ENCODE results near the gene SNF8. TPM values are rescaled to one million over a fixed set of nuclear protein-coding genes. Genes with fewer than 3 reads are reported as not detected.
A peak's percentile ranks its signal among the peaks of the same experiment; 100 is the strongest.

SNF8 gene
- total and polyA plus RNA-seq, 2 donors (not counting 1 experiment from before 2014, with no cell fraction given), result 84.2 to 109 TPM

DNA sequence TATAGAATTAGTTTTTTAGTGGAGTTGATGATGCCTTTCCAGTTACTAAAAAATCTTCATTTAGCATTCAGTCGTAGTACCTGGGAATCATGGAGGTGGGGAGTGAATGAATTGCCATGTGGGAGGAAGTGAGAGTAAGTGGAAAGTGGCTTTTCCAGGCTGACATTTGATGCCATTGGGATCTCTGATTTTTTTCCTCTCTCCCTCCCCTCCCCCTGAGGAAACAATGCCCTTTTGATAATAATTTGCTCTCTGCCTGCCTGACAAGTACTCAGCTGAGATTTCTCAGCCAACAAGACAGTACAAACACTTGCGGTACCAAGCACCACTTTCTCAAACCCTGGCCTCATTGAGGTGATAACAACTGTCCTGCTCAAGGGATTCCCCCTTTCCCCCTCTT is 34.3 kb downstream of the SNF8 start:
- Histone ChIP-seq H3K27ac (ENCODE audit: insufficient read depth, low read length) (no peak overlapping the region), H4K20me1 (ENCODE audit: control insufficient read depth, extremely low read depth, insufficient read depth, low read length) (peaks cover 2% of the 10 kb centered on the region), H3K4me1 (ENCODE audit: control insufficient read depth, extremely low read depth, insufficient read depth, low read length) (peaks cover 11% of the 10 kb centered on the region), H3K27me3 (ENCODE audit: control insufficient read depth, insufficient read depth, low read length) (no peaks in the 10 kb centered on the region), H3K36me3 (ENCODE audit: control insufficient read depth, insufficient read depth, low read length) (peaks cover 7% of the 10 kb centered on the region), H3K4me2 (ENCODE audit: extremely low read depth, insufficient read depth, low read length) (peak overlapping the region; percentile 87), H2AFZ (ENCODE audit: low read length) (no peak overlapping the region), H3K9me3 (ENCODE audit: control insufficient read depth, insufficient read depth, low read depth, low read length) (no peaks in the 10 kb centered on the region), H3K9ac (ENCODE audit: insufficient read depth, low read length) (no peak overlapping the region), H3K79me2 (ENCODE audit: control insufficient read depth, insufficient read depth, low read length) (peaks cover 62% of the 10 kb centered on the region), H3K4me3 (replicated peaks in 1 of 4; ENCODE audit: control extremely low read depth in 1 of 4, insufficient read depth in 1 of 4, low read depth in 3 of 4, low read length in 4 of 4) (peak overlapping the region in 3 of 4 experiments; percentile 14 to 94 (median 79))
- TF ChIP-seq, protein P1, sequence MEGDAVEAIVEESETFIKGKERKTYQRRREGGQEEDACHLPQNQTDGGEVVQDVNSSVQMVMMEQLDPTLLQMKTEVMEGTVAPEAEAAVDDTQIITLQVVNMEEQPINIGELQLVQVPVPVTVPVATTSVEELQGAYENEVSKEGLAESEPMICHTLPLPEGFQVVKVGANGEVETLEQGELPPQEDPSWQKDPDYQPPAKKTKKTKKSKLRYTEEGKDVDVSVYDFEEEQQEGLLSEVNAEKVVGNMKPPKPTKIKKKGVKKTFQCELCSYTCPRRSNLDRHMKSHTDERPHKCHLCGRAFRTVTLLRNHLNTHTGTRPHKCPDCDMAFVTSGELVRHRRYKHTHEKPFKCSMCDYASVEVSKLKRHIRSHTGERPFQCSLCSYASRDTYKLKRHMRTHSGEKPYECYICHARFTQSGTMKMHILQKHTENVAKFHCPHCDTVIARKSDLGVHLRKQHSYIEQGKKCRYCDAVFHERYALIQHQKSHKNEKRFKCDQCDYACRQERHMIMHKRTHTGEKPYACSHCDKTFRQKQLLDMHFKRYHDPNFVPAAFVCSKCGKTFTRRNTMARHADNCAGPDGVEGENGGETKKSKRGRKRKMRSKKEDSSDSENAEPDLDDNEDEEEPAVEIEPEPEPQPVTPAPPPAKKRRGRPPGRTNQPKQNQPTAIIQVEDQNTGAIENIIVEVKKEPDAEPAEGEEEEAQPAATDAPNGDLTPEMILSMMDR (conservative IDR thresholded peaks at IDR 0.05 in 1 of 2, IDR thresholded peaks at IDR 0.05 in 1 of 2; ENCODE audit: low read depth in 1 of 2, low read length in 2 of 2), result no peak
- no peak for DNase-seq (ENCODE audit: low read depth in 2 of 2)

DNA sequence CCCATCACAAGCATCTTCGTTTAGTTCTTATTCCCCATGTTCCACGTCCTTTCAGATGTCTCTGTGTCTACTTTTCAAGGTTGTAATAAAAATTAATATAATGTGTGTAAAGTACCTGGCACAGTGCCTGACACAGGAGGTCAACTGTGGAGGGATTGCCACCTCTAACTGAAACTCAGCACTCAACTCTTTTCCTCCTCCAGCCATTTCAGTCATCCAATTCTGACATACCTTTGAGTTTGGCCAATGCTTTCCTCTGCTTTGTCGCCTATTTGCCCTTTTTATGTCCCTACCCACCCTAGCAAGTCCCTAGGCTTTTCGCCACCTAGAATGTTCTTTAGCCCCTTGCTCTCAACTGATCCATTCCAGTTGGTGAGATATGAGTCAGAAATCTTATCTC is 34.9 kb downstream of the SNF8 start:
- H4K20me1 ChIP-seq (ENCODE audit: control insufficient read depth, extremely low read depth, insufficient read depth, low read length), result peaks cover 2% of the 10 kb centered on the region
- H3K27me3 ChIP-seq (ENCODE audit: control insufficient read depth, insufficient read depth, low read length), result no peaks in the 10 kb centered on the region
- peaks cover 7% of the 10 kb centered on the region for H3K36me3 ChIP-seq (ENCODE audit: control insufficient read depth, insufficient read depth, low read length)
- no peak for DNase-seq (ENCODE audit: low read depth in 2 of 2)
- H3K9me3 ChIP-seq (ENCODE audit: control insufficient read depth, insufficient read depth, low read depth, low read length), result no peaks in the 10 kb centered on the region
- TF ChIP-seq, protein P1 (conservative IDR thresholded peaks at IDR 0.05 in 1 of 2, IDR thresholded peaks at IDR 0.05 in 1 of 2; ENCODE audit: low read depth in 1 of 2, low read length in 2 of 2), result no peak
- no peak for TF ChIP-seq EZH2 (IDR thresholded peaks at IDR 0.05; ENCODE audit: low read length, missing control alignments)
- peak overlapping the region; percentile 87 for H3K4me2 ChIP-seq (ENCODE audit: extremely low read depth, insufficient read depth, low read length)
- H3K79me2 ChIP-seq (ENCODE audit: control insufficient read depth, insufficient read depth, low read length), result peaks cover 56% of the 10 kb centered on the region
- H3K9ac ChIP-seq (ENCODE audit: insufficient read depth, low read length), result no peak overlapping the region
- H3K4me3 ChIP-seq (replicated peaks in 1 of 4; ENCODE audit: control extremely low read depth in 1 of 4, insufficient read depth in 1 of 4, low read depth in 3 of 4, low read length in 4 of 4), result peak overlapping the region; percentile 79 to 94 (median 88)
- H2AFZ ChIP-seq (ENCODE audit: low read length), result no peak overlapping the region
- H3K27ac ChIP-seq (ENCODE audit: insufficient read depth, low read length), result peak overlapping the region; percentile 61
- H3K4me1 ChIP-seq (ENCODE audit: control insufficient read depth, extremely low read depth, insufficient read depth, low read length), result peaks cover 8% of the 10 kb centered on the region

DNA sequence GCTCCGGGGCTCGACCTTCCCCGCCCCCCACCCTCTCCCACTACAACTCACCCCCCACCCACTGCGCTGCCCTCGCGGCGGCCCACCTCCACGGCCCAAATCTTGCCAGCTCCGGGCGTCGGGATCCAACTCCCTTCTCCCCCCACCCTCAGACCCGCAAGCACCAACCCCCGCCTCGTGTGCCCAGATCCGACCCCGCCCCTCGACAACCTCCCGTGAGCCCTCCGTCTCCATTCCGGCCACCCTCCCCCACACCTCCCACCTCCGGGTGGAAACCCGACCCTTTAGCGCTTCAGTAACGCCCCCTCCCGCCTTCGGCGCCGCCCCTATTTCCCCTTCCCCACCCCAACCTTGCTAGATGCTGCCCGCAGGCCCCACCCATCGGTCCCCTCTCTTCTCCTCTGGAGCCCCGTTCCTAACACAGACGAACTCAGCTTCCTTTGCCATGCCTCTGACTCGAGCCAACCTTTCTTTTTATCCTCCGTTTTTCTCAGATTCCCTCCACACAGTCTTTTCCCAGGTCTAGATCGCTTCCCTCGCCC is 35.7 kb downstream of the SNF8 start:
- TF ChIP-seq, protein P1 (conservative IDR thresholded peaks at IDR 0.05 in 1 of 2, IDR thresholded peaks at IDR 0.05 in 1 of 2; ENCODE audit: low read depth in 1 of 2, low read length in 2 of 2), result no peak
- no peak for TF ChIP-seq EZH2 (IDR thresholded peaks at IDR 0.05; ENCODE audit: low read length, missing control alignments)
- Histone ChIP-seq H3K36me3 (ENCODE audit: control insufficient read depth, insufficient read depth, low read length) (peaks cover 7% of the 10 kb centered on the region), H4K20me1 (ENCODE audit: control insufficient read depth, extremely low read depth, insufficient read depth, low read length) (peaks cover 2% of the 10 kb centered on the region), H3K79me2 (ENCODE audit: control insufficient read depth, insufficient read depth, low read length) (peaks cover 51% of the 10 kb centered on the region), H3K9me3 (ENCODE audit: control insufficient read depth, insufficient read depth, low read depth, low read length) (no peaks in the 10 kb centered on the region), H2AFZ (ENCODE audit: low read length) (no peak overlapping the region), H3K27me3 (ENCODE audit: control insufficient read depth, insufficient read depth, low read length) (no peaks in the 10 kb centered on the region), H3K4me2 (ENCODE audit: extremely low read depth, insufficient read depth, low read length) (peak overlapping the region; percentile 87), H3K4me1 (ENCODE audit: control insufficient read depth, extremely low read depth, insufficient read depth, low read length) (peaks cover 8% of the 10 kb centered on the region), H3K27ac (ENCODE audit: insufficient read depth, low read length) (peak overlapping the region; percentile 99), H3K4me3 (replicated peaks in 1 of 4; ENCODE audit: control extremely low read depth in 1 of 4, insufficient read depth in 1 of 4, low read depth in 3 of 4, low read length in 4 of 4) (peak overlapping the region; percentile 79 to 94 (median 88)), H3K9ac (ENCODE audit: insufficient read depth, low read length) (peak overlapping the region; percentile 94)
- peak; percentile 86 to 87 for DNase-seq (ENCODE audit: low read depth in 2 of 2)
